ENCODE results near the gene RAB30.
A peak's percentile ranks its signal among the peaks of the same experiment; 100 is the strongest.

Gene RAB30

DNA sequence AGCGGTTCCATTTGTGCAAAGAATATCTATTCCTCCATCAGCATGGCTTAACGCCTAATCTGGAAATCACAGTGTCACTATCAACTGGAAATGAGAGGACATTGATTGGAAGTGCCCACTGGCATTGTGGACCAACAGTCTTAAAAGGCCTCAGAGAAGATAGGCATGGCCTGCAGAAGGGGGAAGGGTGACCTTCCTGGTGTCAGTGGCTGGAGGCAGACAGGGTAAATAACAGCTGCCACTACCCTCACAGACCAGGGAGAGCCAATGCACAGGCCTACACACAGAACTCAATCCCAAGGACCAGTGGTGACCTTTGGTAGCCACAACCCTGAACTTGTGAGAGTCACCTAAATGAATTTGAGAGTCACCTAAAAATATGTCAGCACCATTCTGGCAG, 134.1 kb downstream of the RAB30 start:
- DNase-seq = no peak

DNA sequence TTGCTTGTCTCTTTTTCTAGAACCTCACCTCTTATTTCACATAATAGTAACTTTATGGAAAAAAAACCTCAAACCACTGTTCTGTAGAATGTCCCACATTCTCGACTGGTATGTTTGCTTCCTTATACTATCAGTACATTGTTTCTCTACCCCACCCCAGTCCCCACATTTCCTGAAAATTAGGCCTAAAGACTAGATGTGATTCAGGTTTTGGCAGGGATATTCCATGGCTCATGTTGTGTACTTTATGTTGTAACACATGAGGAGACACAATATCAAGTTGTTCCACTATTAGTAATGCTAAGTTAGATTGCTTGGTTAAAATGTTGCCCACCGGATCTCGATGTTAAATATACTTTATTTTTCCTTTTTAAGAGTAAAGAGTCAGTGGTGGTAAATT, 135.4 kb downstream of the RAB30 start:
- DNase-seq = no peak

DNA sequence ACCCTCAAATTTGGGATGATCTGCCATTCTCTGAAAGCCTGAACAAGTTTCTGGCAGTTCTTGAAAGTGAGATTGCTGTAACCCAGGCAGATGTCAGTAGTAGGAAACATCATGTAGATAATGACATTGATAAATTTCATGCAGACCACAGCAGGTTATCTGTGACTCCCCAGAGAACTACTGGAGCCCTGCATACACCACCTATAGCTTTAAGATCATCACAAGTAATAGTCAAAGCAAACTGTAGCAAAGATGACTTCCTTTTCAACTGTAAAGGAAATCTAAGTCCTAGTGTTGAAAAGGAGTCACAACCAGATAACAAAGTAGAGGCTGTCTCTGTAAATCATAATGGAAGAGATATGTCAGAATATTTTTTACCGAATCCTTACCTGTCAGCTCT, 139.1 kb downstream of the RAB30 start:
- DNase-seq = no peak

DNA sequence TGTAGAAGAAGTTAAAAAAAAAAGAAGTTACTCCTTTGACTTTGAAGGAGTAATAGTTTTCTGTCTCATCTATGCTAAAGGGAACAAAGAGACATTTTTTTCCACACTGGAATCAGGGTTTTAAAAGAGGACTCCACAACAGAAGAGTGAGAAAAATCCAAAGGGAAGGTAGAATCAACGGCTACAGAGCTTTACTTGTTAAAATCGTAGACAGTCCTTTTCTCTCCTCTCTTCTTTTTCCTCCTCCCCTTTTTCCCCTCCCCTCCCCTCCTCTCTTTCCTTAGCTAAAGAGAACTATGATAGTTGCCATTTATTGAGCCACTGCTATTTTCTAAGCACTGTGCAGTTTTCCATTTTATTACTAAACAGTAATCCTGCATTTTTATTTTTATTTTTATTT, 141.0 kb downstream of the RAB30 start:
- no peak for DNase-seq

DNA sequence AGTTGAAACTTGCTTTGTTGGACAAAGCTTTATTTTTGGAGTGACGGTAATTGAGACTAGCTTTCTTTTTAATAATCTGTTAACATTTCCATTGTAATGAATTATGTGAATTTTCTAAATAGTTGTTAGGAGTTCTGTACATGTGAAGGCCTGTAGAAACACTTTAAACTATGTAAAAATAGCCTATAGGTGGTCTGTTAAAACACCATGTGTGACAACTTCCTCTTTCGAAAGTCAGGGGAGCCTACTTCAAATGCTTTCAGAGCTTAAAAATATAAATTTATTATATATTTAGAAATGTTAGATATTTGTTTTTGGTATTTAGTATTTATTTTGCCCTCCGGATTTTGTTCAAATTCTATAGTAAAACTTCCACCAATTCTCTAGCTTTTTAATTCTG, 141.5 kb downstream of the RAB30 start:
- no peak for DNase-seq

DNA sequence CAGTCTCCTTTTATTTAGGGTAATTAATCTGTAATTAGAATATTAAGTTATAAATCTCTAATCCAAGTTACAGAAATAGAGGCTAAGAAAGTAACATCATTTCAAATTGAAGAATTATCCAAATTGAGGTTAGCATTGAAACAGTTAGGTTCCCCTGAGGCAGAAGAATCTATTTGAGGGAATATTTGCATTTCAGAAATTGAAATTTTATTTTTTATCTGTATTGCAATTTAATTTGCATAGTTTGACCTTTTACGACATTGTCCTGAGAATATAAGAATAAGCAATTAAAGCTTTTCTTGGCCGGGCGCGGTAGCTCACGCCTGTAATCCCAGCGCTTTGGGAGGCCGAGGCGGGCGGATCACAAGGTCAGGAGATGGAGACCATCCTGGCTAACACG, 142.6 kb downstream of the RAB30 start:
- peak in 1 of 2 experiments; percentile 7 for DNase-seq

DNA sequence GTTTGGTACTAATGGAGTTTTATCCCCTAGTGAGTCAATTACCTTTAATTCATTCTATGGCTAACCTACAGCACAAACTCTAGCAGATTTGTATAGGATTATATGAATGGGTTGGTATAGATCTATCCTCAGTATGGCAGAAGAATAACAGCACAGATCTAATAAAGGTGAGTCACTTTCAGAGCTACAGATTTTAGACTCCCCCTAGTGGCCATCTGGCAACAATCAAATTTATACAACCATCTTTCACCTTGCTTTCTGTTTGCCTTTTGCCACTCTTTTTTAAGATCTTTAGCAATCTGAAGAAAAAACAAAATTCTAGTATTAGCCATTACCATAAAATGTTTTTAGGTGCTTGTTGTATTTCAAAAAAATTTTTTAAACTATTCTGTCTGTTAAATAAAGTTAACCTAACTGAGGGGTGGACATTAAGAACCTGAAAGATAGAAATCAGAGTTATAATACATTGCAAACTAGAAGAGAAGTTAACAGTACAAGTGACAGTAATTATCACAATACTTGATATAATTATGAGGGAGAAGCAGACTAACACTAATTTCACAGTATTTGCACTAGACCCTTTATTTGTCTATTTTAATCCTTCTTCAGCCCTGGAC, 144.3 kb downstream of the RAB30 start:
- peak; percentile 25 to 80 for DNase-seq

DNA sequence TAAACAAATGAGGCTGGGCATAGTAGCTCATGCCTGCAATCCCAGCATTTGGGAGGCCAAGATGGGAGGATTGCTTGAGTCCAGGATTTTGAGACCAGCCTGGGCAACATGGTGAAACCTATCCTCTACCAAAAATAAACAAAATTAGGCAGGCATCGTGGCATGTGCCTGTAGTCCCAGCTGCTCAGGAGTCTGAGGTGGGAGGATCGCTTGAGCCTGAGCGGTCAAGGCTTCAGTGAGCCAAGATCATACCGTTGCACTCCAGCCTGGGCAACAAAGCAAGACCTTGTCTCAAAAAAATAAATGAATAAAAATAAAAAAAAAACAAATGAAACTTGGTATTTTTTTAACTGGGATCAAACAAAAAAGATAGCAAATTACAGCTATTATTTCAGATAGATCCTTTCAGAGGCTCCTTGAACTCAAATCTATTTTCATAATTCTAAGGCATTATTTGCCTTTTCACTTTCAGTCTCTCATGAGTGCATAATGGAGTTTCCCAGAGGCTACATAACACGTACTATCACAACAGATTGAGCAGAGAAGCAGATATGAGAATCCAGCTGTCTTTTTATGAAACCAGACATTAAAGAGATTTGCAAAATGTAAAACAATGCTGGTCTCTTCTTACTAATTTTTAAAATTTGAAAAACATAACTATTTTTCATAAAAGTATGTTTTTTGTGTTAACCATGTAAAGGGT, 147.0 kb downstream of the RAB30 start:
- no peak for DNase-seq

Measured in NCI-H526 (cell line).